IPS-NIHi11 (cell line): ENCODE results near the gene MICAL3.
"Not testable (repeated sequence)": the region's sequence is repeated elsewhere in the genome, so short reads cannot be mapped to it uniquely, and the experiment has no call there.

ENCODE experiments used
- DNase-seq: peaks from one replicate; pipeline ENCODE4 v3.0.0; 2012; ENCODE audit warnings: mixed read lengths, low spot score

MICAL3 gene

GRCh38 chr22:17764036-17764435 is 260.3 kb downstream of the MICAL3 start:
- no peak for DNase-seq

DNA sequence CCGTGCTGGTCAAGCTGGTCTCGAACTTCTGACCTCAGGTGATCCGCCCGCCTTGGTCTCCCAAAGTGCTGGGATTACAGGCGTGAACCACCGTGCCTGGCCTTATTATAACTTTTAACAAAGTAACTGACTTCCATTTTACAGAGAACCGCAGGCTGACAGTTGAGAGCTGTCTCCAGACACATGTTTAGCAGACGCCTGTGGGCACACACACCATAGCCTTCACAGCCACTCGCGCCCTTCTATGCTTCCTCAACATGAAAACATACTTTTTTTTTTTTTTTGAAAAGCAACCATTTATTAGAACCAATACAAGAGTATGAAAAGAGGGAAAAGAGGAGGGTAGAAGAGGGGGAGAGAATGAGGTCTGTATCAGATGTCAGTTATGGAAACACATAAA is 260.9 kb downstream of the MICAL3 start:
- not testable (repeated sequence) for DNase-seq

DNA sequence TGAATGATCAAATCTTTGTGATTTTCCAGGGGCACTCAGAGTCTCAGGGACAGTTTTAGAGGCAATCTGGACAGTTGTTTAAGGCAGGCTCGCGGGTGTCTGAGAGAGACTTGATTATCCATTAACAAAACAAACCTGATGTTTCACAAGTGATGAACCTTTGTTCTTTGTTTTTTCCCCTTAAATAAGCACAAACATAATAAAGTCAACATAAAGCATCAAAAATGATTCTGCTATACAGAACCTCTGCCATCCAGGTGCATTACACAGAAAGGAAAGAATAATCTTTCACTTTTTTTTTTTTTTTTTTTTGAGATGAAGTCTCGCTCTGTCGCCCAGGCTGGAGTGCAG is 263.2 kb downstream of the MICAL3 start:
- DNase-seq = no peak

DNA sequence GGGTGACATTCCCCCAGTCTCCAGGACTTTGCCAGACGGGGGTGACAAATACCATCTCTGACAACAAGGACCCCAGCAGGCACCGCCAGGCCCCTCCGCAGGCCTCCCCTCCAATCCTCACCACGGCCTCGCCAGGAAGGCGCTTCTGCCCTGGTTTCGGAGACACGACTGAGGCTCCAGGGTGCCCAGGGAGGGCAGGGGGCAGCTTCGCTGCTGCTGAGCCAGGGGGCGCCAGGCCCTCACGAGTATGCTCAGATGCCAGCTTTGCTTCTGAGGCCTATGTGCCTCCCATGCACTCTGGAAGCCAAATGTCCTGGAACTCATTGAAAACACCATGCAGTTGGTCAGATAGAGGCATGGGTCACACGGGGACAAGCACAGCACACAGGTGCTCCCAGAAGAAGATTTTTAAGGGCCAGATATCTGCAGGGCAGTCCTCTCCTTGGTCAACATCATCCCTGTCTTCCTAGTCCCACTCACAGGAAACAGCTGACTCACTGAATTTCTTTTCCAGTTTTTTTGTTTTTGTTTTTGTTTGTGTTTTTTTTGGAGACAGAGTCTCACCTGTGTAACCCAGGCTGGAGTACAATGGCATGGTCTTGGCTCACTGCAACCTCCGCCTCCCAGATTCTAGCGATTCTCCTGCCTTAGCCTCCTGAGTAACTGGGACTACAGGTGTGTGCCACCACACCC is 270.0 kb downstream of the MICAL3 start:
- DNase-seq = peak; percentile 50

DNA sequence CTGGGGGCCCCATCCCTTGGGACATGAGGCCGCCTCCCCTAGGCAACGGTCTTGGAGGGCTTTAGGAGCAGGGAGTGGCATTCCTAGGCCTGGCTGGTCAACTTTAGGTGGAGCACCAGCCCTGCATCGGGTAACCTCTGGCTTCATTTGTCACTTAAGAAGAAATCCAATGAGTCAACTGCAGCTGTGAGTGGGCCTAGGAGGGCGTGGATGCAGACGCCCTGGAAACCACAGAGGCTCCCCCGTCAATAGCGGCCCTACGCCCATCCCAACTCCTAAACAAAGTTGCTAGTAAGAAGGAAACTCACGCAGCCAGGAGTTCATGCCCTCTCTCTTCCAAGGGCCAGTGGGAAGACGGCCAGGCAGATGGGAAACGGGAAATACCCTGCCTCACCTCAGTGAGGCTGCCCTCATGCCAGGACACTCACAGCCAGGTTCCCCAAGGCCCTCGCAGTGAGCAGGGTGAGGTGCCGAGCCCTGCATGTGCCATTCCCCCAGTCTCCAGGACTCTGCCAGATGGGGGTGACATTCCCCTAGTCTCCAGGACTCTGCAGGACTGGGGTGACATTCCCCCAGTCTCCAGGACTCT is 270.9 kb downstream of the MICAL3 start:
- no peak for DNase-seq

DNA sequence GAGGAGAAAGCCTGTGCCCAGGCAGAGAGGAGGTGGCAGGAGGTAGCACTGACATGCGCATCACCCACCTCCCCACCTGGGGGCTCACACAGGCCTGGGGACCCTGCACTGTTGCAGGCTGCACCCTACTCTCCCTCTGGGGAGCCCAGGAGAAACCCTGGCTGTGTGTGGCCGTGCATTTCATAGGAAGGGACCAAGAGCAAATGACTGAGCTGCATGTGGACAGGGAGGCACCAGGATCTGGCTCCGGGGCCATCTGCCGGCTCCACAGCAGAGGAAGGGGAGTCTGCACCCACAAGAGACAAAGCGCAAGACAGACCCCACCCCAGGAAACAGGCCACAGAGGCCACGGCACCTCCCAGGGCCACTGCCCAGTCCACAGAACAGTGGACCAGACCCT is 272.8 kb downstream of the MICAL3 start:
- no peak for DNase-seq

GRCh38 chr22:17749605-17750395 is 274.6 kb downstream of the MICAL3 start:
- no peak for DNase-seq

- DNase-seq = peak; percentile 87
Measured at GRCh38 chr22:17748555-17749353, 275.6 kb downstream of the MICAL3 start.

GRCh38 chr22:17746916-17747315 is 277.4 kb downstream of the MICAL3 start:
- no peak for DNase-seq

DNA sequence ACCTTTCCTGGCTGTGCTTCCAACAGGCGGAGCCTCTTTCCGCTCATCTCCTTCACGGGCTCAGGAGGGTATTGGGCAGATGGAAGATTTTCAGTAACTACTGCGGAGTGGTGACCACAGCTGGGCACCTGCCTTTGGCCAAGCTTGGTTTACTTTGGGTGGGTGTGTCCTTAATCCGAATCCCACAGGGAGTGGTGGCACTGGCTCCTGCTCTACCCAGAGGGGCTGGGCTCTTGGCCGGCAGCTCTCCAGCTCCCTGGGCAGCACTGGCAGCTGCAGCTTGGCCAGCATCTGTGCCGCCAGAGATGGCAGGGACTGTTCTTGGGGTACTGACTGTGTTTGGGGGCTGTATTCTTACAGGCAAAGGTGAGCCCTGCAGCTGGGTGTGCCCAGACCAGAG is 279.9 kb downstream of the MICAL3 start:
- no peak for DNase-seq

DNA sequence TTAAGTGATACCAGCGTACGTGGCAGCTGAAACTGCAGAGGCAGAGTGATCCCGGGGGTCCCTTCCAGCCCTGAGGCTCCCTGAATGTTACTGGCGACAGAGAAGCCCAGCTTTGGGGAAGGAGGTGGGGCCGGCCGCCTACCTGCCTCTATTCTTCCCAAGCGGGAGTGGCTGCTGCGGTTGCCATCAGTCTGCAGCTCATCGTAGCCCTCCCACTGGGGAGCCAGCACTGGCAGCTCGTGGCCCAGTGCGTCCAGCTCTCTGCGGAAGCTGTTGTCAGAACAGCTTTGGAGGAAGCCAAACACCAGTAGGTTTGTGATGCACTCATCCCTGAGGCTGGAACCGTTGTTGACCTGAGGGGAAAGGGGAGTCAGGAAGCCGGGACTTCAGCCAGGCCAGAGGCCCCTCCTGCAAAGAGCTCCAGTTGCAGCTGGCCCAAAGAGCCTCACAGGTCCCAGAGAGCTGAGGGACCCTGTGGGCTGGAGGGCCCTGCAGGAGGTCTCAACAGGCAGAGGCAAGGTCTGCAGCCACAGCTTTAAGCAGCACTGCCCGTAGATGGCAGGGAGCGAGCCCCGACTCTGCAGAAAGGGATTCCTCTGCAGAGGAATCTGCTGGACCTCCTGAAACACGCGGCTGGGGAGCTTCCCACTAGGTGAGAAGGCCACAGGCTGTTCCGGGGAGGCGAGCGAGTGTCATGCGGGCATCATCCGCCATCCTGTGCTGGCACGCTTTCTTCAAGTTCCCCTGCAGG is 280.5 kb downstream of the MICAL3 start:
- no peak for DNase-seq

GRCh38 chr22:17742527-17742902 is 281.8 kb downstream of the MICAL3 start:
- DNase-seq = peak; percentile 93

DNA sequence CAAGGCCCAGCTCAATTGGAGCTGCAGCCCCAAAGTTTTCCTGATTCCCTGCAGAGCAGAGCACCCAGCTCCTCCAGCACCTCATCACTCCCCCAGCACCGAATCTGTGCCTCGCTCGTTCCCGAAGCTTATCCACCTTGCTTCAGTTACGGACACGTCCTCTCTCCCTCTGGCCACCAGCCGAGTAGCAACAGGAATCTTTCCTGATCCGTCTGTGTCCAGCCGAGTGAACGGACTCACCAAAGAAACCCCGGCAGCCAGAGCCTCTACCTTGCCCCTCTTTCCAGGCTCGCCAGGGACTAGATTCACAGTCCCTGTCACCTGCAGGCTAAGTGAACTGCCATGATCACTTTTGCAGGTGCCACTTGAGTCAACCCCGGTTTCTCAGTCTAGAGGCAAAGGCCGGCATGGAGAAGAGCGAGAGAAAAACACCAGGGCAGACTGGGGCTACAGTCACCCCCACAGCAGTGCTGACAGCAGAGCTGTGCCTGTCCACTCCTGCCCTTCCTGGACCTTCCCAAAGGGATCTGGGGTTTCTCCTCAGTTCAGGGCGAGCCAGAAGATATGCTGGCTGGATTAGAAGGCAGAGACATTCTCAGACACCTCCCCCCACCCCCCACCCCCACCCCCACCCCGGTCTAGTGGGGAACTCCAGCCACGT is 282.4 kb downstream of the MICAL3 start:
- DNase-seq = no peak

- DNase-seq = no peak
Measured at GRCh38 chr22:17739196-17739975, 285.0 kb downstream of the MICAL3 start.

- no peak for DNase-seq
Measured at GRCh38 chr22:17738386-17739128, 285.8 kb downstream of the MICAL3 start.
